ENCODE data around the gene IRF2BPL. TPM values are rescaled to one million over a fixed set of nuclear protein-coding genes. Genes with fewer than 3 reads are reported as not detected.

The IRF2BPL gene
- total and polyA plus RNA-seq, 9 of the 15 experiments (the other 6 are each of a cell fraction or from before 2014, with no cell fraction given) = 0.52 to 21.6 (median 2.5) TPM

- no peak for TF ChIP-seq PKNOX1 (IDR thresholded peaks at IDR 0.05)
- no peak for TF ChIP-seq ATF4 (CRISPR knock-in tag; IDR thresholded peaks at IDR 0.05)
- TF ChIP-seq PBX2 (CRISPR knock-in tag; IDR thresholded peaks at IDR 0.05; ENCODE audit: low read depth) = no peak
- TF ChIP-seq PBX2 (tag; conservative IDR thresholded peaks at IDR 0.05; ENCODE audit: low read depth) = no peak
- 0 out of 2 replicates have a peak, but pooled peaks have one; percentile 43 for TF ChIP-seq TFAP4 (CRISPR knock-in tag; IDR thresholded peaks at IDR 0.05; ENCODE audit: borderline replicate concordance)
- TF ChIP-seq CREB5 (CRISPR knock-in tag; IDR thresholded peaks at IDR 0.05) = no peak
- TF ChIP-seq ZFPM2 (CRISPR knock-in tag; IDR thresholded peaks at IDR 0.05) = no peak
- TF ChIP-seq HES1 (IDR thresholded peaks at IDR 0.05; ENCODE audit: low read depth) = no peak
- TF ChIP-seq VEZF1 (CRISPR knock-in tag; IDR thresholded peaks at IDR 0.05) = peak; percentile 46; the same call in 1 of the 2 replicates
- TF ChIP-seq ZNF785 (CRISPR knock-in tag; IDR thresholded peaks at IDR 0.05) = no peak
- no peak for TF ChIP-seq ARHGAP35 (IDR thresholded peaks at IDR 0.05; ENCODE audit: partially characterized antibody)
- no peak for TF ChIP-seq ZNF507 (tag; conservative IDR thresholded peaks at IDR 0.05)
- TF ChIP-seq CREB3 (tag; conservative IDR thresholded peaks at IDR 0.05; ENCODE audit: low read depth) = no peak
- TF ChIP-seq SLC30A9 (CRISPR knock-in tag; IDR thresholded peaks at IDR 0.05) = no peak
These were observed 15.5 kb upstream of the IRF2BPL start (continued) for GRCh38 chr14:77043984-77044485.

Data from K562 (cell line).